Fibroblast of lung (primary cell): ENCODE measurements around the gene LRP1. TPM values are rescaled to one million over a fixed set of nuclear protein-coding genes. Genes with fewer than 3 reads are reported as not detected.
A peak's percentile ranks its signal among the peaks of the same experiment; 100 is the strongest.

ENCODE experiments used
- DNase-seq, 2 donors: peaks; one replicate each; pipeline versions ENCODE4 v3.0.0 to v3.0.0-alpha.2; 2010; ENCODE audit warnings: low read depth in 2 of 2
- H2AFZ ChIP-seq: 2 replicates; pipeline ENCODE4 v1.5.1; 2012; ENCODE audit warnings: low read length, control low read depth, inconsistent platforms
- H3K27ac ChIP-seq: 2 replicates; pipeline ENCODE4 v1.5.1; 2011; ENCODE audit warnings: low read length, control low read depth; ENCODE audit not compliant: insufficient read depth
- H3K27me3 ChIP-seq: 2 replicates; pipeline ENCODE4 v1.5.1; 2011; ENCODE audit warnings: mild to moderate bottlenecking, low read length; ENCODE audit not compliant: control insufficient read depth, insufficient read depth
- H3K36me3 ChIP-seq: 2 replicates; pipeline ENCODE4 v1.5.1; 2011; ENCODE audit warnings: low read length; ENCODE audit not compliant: control insufficient read depth, insufficient read depth
- H3K4me1 ChIP-seq: 2 replicates; pipeline ENCODE4 v1.5.1; 2011; ENCODE audit warnings: low read length; ENCODE audit not compliant: control insufficient read depth, insufficient read depth; ENCODE audit errors: extremely low read depth
- H3K4me2 ChIP-seq: 2 replicates; pipeline ENCODE4 v1.5.1; 2011; ENCODE audit warnings: low read length, control low read depth; ENCODE audit not compliant: insufficient read depth; ENCODE audit errors: extremely low read depth
- H3K4me3 ChIP-seq, 4 experiments: fragments of 200-600 bp in 1 of 4; sonication (generic) in 1 of 4; replicated peaks in 1 of 4; 2 replicates each; pipeline ENCODE4 v1.5.1; 2011 to 2016; ENCODE audit warnings: low read length in 4 of 4, low read depth in 3 of 4, mild to moderate bottlenecking in 3 of 4, control low read depth in 2 of 4, inconsistent platforms in 1 of 4, mixed read lengths in 1 of 4; ENCODE audit not compliant: insufficient read depth in 1 of 4; ENCODE audit errors: control extremely low read depth in 1 of 4
- H3K79me2 ChIP-seq: 2 replicates; pipeline ENCODE4 v1.5.1; 2012; ENCODE audit warnings: mild to moderate bottlenecking, low read length, inconsistent platforms; ENCODE audit not compliant: control insufficient read depth, insufficient read depth
- H3K9ac ChIP-seq: 2 replicates; pipeline ENCODE4 v1.5.1; 2011; ENCODE audit warnings: mild to moderate bottlenecking, low read length, control low read depth; ENCODE audit not compliant: insufficient read depth
- H3K9me3 ChIP-seq: 2 replicates; pipeline ENCODE4 v1.5.1; 2012; ENCODE audit warnings: low read depth, low read length; ENCODE audit not compliant: control insufficient read depth, insufficient read depth
- H4K20me1 ChIP-seq: 2 replicates; pipeline ENCODE4 v1.5.1; 2011; ENCODE audit warnings: low read length; ENCODE audit not compliant: control insufficient read depth, insufficient read depth; ENCODE audit errors: extremely low read depth
- CTCF ChIP-seq, 2 donors: IDR thresholded peaks in 1 of 2; conservative IDR thresholded peaks in 1 of 2; 1 replicate in 1 of 2; 2 replicates in 1 of 2; pipeline ENCODE4 v1.5.1; 2011 to 2012; ENCODE audit warnings: low read length in 2 of 2, control low read depth in 1 of 2, inconsistent platforms in 1 of 2, low read depth in 1 of 2, mild to moderate bottlenecking in 1 of 2
- EZH2 ChIP-seq: IDR thresholded peaks from 2 replicates; pipeline ENCODE4 v1.5.1; 2012; ENCODE audit warnings: low read length, control low read depth, mild to moderate bottlenecking; ENCODE audit errors: missing control alignments
- polyA plus RNA-seq, 2 donors: library from polyadenylated mRNA; depleted of rRNA in 1 of 2; stranded (reverse) in 1 of 2; unstranded in 1 of 2; fragments of >200 nt; gene quantifications; 2 replicates each; pipeline ENCODE4 v1.2.1, GENCODE V29; 2011 to 2012; ENCODE audit warnings: missing spikeins in 1 of 2
- total RNA-seq: library from RNA; depleted of rRNA; stranded (reverse); fragments of >200 nt; gene quantifications from 2 replicates; pipeline ENCODE4 v1.2.1, GENCODE V29; 2014

The LRP1 gene
- total and polyA plus RNA-seq, 2 donors (not counting 1 experiment from before 2014, with no cell fraction given) = 92.2 to 464 TPM

DNA sequence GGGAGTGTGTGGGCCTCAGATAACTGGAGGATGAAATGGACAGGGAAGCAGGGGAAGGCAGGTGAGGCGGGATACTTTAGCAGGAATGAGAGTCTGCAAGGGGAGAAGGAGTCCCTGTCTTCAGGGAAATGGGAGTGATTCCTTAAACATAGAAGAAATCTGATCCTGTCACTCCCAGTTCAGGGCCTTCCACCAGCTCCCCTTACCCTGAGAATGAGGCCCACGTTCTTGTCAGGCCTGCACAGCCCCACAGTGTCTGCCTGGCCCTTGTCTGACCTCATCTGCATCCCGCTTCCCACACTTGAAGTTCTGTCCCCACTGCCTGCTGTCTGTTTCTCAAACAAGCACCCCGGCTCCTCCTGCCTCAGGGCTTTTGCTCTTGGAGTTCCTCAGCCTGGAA lies 31.8 kb downstream of the LRP1 start:
- no peak for DNase-seq
- TF ChIP-seq CTCF (conservative IDR thresholded peaks at IDR 0.05 in 1 of 2, IDR thresholded peaks at IDR 0.05 in 1 of 2; ENCODE audit: low read depth in 1 of 2, low read length in 2 of 2) = no peak
- no peak for TF ChIP-seq EZH2
- Histone ChIP-seq H3K27me3 (no peaks in the 10 kb centered on the region), H3K4me1 (peaks cover 3% of the 10 kb centered on the region), H3K9ac (no peak overlapping the region), H4K20me1 (no peaks in the 10 kb centered on the region), H3K4me2 (no peak overlapping the region), H2AFZ (no peak overlapping the region), H3K4me3 (no peak overlapping the region), H3K9me3 (no peaks in the 10 kb centered on the region), H3K79me2 (peaks cover 3% of the 10 kb centered on the region), H3K36me3 (peaks cover 70% of the 10 kb centered on the region), H3K27ac (no peak overlapping the region)

DNA sequence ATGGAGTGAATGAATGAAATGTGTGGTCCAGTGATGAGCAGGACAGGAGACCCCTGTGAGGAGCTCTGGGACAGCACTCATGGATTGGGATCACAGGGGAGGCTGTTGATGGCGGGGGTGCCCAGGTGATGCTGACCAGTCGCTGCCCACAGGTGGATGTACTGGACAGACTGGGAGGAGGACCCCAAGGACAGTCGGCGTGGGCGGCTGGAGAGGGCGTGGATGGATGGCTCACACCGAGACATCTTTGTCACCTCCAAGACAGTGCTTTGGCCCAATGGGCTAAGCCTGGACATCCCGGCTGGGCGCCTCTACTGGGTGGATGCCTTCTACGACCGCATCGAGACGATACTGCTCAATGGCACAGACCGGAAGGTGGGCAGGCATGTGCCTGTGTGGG lies 32.5 kb downstream of the LRP1 start:
- peaks cover 69% of the 10 kb centered on the region for H3K36me3 ChIP-seq

GRCh38 chr12:57161491-57161890 lies 33.2 kb downstream of the LRP1 start:
- Histone ChIP-seq H3K4me2 (no peak overlapping the region), H3K27ac (no peak overlapping the region), H3K27me3 (no peaks in the 10 kb centered on the region), H3K9ac (no peak overlapping the region), H3K4me1 (peaks cover 3% of the 10 kb centered on the region), H3K4me3 (no peak overlapping the region), H3K9me3 (no peaks in the 10 kb centered on the region), H3K79me2 (peaks cover 3% of the 10 kb centered on the region), H4K20me1 (no peaks in the 10 kb centered on the region), H3K36me3 (peaks cover 67% of the 10 kb centered on the region), H2AFZ (no peak overlapping the region)
- DNase-seq = peak in 1 of 2 donors; percentile 49
- TF ChIP-seq EZH2 = no peak
- no peak for TF ChIP-seq CTCF (conservative IDR thresholded peaks at IDR 0.05 in 1 of 2, IDR thresholded peaks at IDR 0.05 in 1 of 2; ENCODE audit: low read depth in 1 of 2, low read length in 2 of 2)

More for the DNA sequence above, 32.5 kb downstream of the LRP1 start:
- H2AFZ ChIP-seq = no peak overlapping the region
- no peak overlapping the region for H3K4me3 ChIP-seq
- H3K27me3 ChIP-seq = no peaks in the 10 kb centered on the region
- no peaks in the 10 kb centered on the region for H4K20me1 ChIP-seq
- H3K4me1 ChIP-seq = peaks cover 3% of the 10 kb centered on the region
- H3K79me2 ChIP-seq = peaks cover 3% of the 10 kb centered on the region
- TF ChIP-seq CTCF (conservative IDR thresholded peaks at IDR 0.05 in 1 of 2, IDR thresholded peaks at IDR 0.05 in 1 of 2; ENCODE audit: low read depth in 1 of 2, low read length in 2 of 2) (no peak), EZH2 (no peak)
- H3K9me3 ChIP-seq = no peaks in the 10 kb centered on the region
- H3K4me2 ChIP-seq = no peak overlapping the region
- no peak overlapping the region for H3K9ac ChIP-seq
- DNase-seq = no peak
- H3K27ac ChIP-seq = no peak overlapping the region
